Heart right ventricle (tissue), 16 donors: ENCODE data around the gene PIGV. TPM values are rescaled to one million over a fixed set of nuclear protein-coding genes. Genes with fewer than 3 reads are reported as not detected.
A peak's percentile ranks its signal among the peaks of the same experiment; 100 is the strongest.

ENCODE experiments used
- ATAC-seq, 8 donors: fragments of 200-7000 bp; cut with Tn5 transposase; one replicate each; pipeline ENCODE4 v1.9.1; 2020; ENCODE audit warnings: mild to moderate bottlenecking in 8 of 8, moderate library complexity in 8 of 8, moderate number of reproducible peaks in 1 of 8
- DNase-seq, 2 donors: peaks; one replicate each; pipeline ENCODE4 v3.0.0-alpha.2; 2020
- H3K27ac ChIP-seq, 10 donors: fragments of 200-600 bp; sonication (generic) in 2 of 10; one replicate each; pipeline versions ENCODE4 v1.5.0 to v1.8.0; 2020 to 2022; ENCODE audit warnings: mild to moderate bottlenecking in 3 of 10
- H3K27me3 ChIP-seq, 7 donors: fragments of 200-600 bp; one replicate each; pipeline ENCODE4 v1.8.0; 2021 to 2022; ENCODE audit warnings: mild to moderate bottlenecking in 2 of 7
- H3K36me3 ChIP-seq, 9 donors: fragments of 200-600 bp; sonication (generic) in 1 of 9; one replicate each; pipeline versions ENCODE4 v1.5.0 to v1.8.0; 2020 to 2022; ENCODE audit warnings: mild to moderate bottlenecking in 2 of 9
- H3K4me1 ChIP-seq, 9 donors: fragments of 200-600 bp; sonication (generic) in 1 of 9; one replicate each; pipeline versions ENCODE4 v1.5.0 to v1.8.0; 2020 to 2022; ENCODE audit warnings: mild to moderate bottlenecking in 4 of 9
- H3K4me3 ChIP-seq, 10 donors: fragments of 200-600 bp; sonication (generic) in 2 of 10; one replicate each; pipeline versions ENCODE4 v1.5.0 to v1.8.0; 2020 to 2022; ENCODE audit warnings: mild to moderate bottlenecking in 7 of 10, moderate library complexity in 2 of 10
- H3K9me3 ChIP-seq, 11 donors: fragments of 200-600 bp in 10 of 11; sonication (generic) in 2 of 11; one replicate each; pipeline versions ENCODE4 v1.5.0 to v1.8.0; 2013 to 2022; ENCODE audit warnings: mild to moderate bottlenecking in 2 of 11, control low read depth in 1 of 11, moderate library complexity in 1 of 11
- WGBS, 2 donors: extraction: QIAGEN DNeasy Blood & Tissue Kit; methylation state at CpG; one replicate each; pipeline ENCODE4 v1.1.7; 2013; ENCODE audit warnings: inconsistent platforms in 1 of 2; 5-methylcytosine and 5-hydroxymethylcytosine counted together
- intact Hi-C, 10 donors: fragments of 100-400 bp; cut with DNase I; formaldehyde crosslinking; loops; one replicate each; pipeline versions ENCODE4 v1.11.1 to v1.14.2; 2022
- polyA plus RNA-seq, 2 donors: library from polyadenylated mRNA; stranded (reverse); fragments of 200-250 nt; gene quantifications; one replicate each; pipeline ENCODE4 v1.2.3, GENCODE V29; 2013
- total RNA-seq, 10 donors: library from RNA; stranded (reverse); fragmentation: NEBNext Ultra II Directional in 3 of 10; extraction: Animal tissue kit (Norgen Biotek cat#: 25700) in 3 of 10; gene quantifications; one replicate each; pipeline versions ENCODE4 v1.2.1 to v1.2.4, GENCODE V29; 2021 to 2023
- TF ChIP-seq, protein P1 (sequence below), 9 donors: fragments of 200-600 bp; sonication (generic) in 2 of 9; IDR thresholded peaks; one replicate each; pipeline versions ENCODE4 v1.5.0 to v1.8.0; 2021 to 2022; ENCODE audit warnings: antibody characterized with exemption in 9 of 9, mild to moderate bottlenecking in 5 of 9, moderate library complexity in 1 of 9
- donor health status: Arrhythmogenic right ventricular cardiomyopathy.
- donor health status: ischemic (EF 13 %, LVEDD 7.1; RV severe dilation, severe dysfunction).
- donor health status: healthy with polysubstance abuse.
- donor health status: DM: no; HTN: yes; CAD: no.
- donor health status: DM: no; HTN: no; CAD: no.
- donor health status: ischemic (EF 25% LVEDD 6.9; RV normal size, moderate dysfunction).
- donor health status: ischemic (EF 25% LVEDD 5.7; RV mildly dilated, moderate dysfunction).
- donor health status: healthy.
- donor health status: DM: yes; HTN: yes; CAD: no.
- donor health status: Ischemic cardiomyopathy.
- donor health status: ischemic (EF 35%, LVEDD 5.7; RV mildly dilated, moderate dysfunction).
- donor health status: nonischemic (EF 11% LVEDD 7.7; RV severe dilation, severe dysfunction).
- donor health status: DM: yes; HTN: yes; CAD: no.
- donor health status: PGD.
- donor health status: ischemic (EF 29% LVEDD 5.4; RV normal size, mild dysfunction).
- donor health status: nonischemic (EF 23%, LVEDD 6.1; RV moderate dilation, normal function).

PIGV gene
- total and polyA plus RNA-seq, 12 donors, result 2.7 to 7.5 (median 4.1) TPM

DNA sequence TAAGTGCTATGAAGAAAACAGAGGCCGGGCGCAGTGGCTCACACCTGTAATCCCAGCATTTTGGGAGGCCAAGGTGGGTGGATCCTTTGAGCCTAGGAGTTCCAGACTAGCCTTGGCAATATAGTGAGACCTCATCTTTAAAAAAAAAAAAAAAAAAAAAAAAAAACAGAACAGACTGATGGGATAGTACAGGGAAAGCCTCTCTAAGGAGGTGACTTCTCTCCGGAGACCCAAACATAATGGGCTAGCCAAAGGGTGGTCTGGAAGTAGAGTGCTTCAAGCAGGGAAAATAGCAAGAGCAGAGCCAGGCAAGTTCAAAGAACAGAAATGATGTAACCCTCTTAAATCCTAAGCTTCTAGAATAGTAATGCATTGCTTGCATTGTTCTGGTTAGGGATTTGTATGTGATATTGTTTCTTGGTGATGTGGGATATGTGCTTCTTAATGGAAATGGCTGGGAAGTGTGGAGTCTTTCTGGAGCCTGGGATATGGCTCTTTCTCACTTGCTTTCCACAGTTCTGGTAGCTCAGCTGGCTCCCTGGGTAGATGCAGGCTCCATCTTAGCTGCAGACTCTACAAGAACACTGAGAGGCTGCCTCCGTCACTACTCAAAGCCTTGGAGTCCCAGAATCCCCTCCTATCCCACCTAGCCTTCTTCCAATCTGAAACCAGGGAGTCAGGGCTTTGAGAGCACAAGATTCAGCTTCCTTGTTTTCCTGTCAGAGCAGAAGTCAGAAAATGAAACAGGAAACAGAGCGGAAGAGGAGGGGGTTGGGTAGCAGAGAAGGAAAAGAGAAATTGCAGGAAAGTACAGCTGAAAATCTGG lies 1.9 kb upstream of the PIGV start:
- Histone ChIP-seq H3K9me3 (no peaks in the 10 kb centered on the region), H3K27me3 (no peaks in the 10 kb centered on the region), H3K27ac (peak overlapping the region; percentile 97 to 100 (median 99)), H3K4me3 (peak overlapping the region in 4 of 10 donors; percentile 12 to 82 (median 48)), H3K36me3 (peaks cover 0 to 24% (median 0%) of the 10 kb centered on the region in 9 donors), H3K4me1 (peaks cover 25 to 91% (median 80%) of the 10 kb centered on the region in 9 donors)
- ATAC-seq (no peak), DNase-seq (peak in 1 of 2 donors; percentile 51)
- TF ChIP-seq, protein P1, sequence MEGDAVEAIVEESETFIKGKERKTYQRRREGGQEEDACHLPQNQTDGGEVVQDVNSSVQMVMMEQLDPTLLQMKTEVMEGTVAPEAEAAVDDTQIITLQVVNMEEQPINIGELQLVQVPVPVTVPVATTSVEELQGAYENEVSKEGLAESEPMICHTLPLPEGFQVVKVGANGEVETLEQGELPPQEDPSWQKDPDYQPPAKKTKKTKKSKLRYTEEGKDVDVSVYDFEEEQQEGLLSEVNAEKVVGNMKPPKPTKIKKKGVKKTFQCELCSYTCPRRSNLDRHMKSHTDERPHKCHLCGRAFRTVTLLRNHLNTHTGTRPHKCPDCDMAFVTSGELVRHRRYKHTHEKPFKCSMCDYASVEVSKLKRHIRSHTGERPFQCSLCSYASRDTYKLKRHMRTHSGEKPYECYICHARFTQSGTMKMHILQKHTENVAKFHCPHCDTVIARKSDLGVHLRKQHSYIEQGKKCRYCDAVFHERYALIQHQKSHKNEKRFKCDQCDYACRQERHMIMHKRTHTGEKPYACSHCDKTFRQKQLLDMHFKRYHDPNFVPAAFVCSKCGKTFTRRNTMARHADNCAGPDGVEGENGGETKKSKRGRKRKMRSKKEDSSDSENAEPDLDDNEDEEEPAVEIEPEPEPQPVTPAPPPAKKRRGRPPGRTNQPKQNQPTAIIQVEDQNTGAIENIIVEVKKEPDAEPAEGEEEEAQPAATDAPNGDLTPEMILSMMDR (IDR thresholded peaks at IDR 0.05), result no peak
- WGBS, 2 donors, result 63 to 78% methylated on average over 5 of the region's 5 CpGs
- intact Hi-C loops, result loop anchor here in 6 of 10 donors (2.0 to 10.0 kb wide), 7 partner anchors 34 to 109 kb away; partner anchors contain the start of gene ARID1A (in 1 of the 6)

DNA sequence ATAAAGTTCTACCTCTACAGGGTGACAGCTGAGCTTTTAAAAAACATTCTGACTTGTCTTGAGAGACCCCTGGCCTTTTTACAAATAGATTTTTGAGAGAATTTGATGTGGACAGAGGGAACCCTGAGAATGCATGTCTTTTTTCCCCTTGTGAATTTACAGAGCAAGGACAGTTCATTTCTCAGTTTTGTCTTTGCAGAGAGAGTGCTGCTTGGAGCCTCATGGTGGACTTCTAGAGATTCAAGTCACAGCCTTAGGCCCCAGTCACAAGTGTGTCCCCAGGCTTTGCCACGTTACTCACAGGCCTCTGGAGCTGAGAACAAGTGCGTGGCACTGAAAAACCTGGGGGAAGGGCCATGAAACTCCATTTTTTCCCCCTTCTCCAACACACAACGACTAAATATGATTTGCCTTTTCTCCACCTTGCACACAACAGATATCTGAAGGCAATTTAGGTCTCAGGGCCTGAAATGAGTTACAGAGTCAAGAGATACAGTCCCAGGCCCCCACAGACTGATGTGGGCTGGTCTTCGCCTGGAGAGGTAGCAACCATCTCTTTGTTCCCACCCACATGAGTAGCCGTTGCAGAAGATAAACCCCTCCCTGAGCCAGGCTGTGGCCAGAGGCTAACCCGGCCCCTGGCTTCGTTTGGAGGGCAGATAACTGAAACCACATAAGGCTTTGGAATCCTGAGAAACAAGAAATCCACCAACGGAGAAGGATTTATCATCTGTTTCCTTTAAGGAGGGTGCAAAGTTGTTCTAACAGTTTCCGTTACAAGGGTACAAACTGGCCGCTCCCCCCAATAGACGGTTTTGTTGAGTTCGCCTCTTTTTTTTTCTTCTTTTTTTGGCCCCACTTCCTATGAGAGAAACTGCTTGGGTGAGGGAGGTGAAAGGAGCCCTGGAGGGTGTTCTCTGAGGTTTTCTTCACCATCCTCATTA lies 1.0 kb upstream of the PIGV start:
- peak; percentile 23 to 64 (median 49) for ATAC-seq
- intact Hi-C loops, result loop anchor here in 6 of 10 donors (2.0 to 10.0 kb wide), 7 partner anchors 34 to 109 kb away; partner anchors contain the start of gene ARID1A (in 1 of the 6)
- TF ChIP-seq, protein P1 (IDR thresholded peaks at IDR 0.05), result no peak
- WGBS, 2 donors, result 6 to 7% methylated on average over 12 of the region's 12 CpGs
- peak; percentile 67 to 74 for DNase-seq
- H3K27me3 ChIP-seq, result no peaks in the 10 kb centered on the region
- H3K4me3 ChIP-seq, result peak overlapping the region; percentile 57 to 83 (median 70)
- H3K27ac ChIP-seq, result peak overlapping the region; percentile 97 to 100 (median 99)
- peaks cover 0 to 15% (median 0%) of the 10 kb centered on the region in 9 donors for H3K36me3 ChIP-seq
- no peaks in the 10 kb centered on the region for H3K9me3 ChIP-seq
- H3K4me1 ChIP-seq, result peaks cover 25 to 92% (median 82%) of the 10 kb centered on the region in 9 donors

DNA sequence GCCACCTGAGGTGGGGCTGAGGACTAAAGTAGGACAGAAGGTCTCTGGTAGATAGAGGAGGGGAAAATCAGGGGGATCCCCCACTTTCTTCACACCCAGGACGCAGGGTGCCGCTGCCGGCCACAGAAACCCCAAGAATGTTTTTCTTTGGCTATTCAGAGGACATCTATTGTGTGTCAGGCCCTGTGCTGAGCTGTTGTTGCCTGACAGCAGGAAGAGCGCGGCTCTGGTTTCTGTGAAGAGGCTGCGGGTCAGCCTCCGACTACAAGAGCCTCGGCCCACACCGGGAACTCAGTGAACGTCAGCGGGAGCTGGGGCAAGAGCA lies 407 bp upstream of the PIGV start:
- peak overlapping the region; percentile 97 to 100 (median 99) for H3K27ac ChIP-seq
- intact Hi-C loops, result loop anchor here in 6 of 10 donors (2.0 to 10.0 kb wide), 7 partner anchors 35 to 110 kb away; partner anchors contain the start of gene ARID1A (in 1 of the 6)
- H3K9me3 ChIP-seq, result no peaks in the 10 kb centered on the region
- DNase-seq (peak in 1 of 2 donors; percentile 12), ATAC-seq (peak; percentile 0 to 25 (median 5))
- H3K4me3 ChIP-seq, result peak overlapping the region; percentile 57 to 83 (median 70)
- peaks cover 25 to 89% (median 79%) of the 10 kb centered on the region in 9 donors for H3K4me1 ChIP-seq
- WGBS, 2 donors, result 1 to 2% methylated on average over 11 of the region's 11 CpGs
- H3K27me3 ChIP-seq, result no peaks in the 10 kb centered on the region
- TF ChIP-seq, protein P1 (IDR thresholded peaks at IDR 0.05), result no peak
- peaks cover 0 to 9% (median 0%) of the 10 kb centered on the region in 9 donors for H3K36me3 ChIP-seq

DNA sequence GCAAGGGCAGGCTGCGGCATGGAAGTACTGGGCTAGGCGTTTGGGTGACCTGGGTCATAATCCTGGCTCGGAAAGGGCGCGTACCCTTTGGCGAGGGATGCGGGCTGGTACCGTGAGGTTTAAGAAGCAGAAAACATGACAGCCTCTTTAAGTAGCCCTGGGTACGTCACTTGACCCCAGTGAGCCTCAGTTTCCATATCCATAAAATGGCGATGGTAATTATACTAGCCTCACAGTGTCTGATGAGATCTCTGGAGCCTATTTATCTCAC lies 700 bp downstream of the PIGV start:
- WGBS, 2 donors, result 4 to 5% methylated on average over 10 of the region's 10 CpGs
- no peaks in the 10 kb centered on the region for H3K27me3 ChIP-seq
- peak overlapping the region; percentile 57 to 83 (median 70) for H3K4me3 ChIP-seq
- intact Hi-C loops, result loop anchor here in 9 of 10 donors (2.0 to 10.0 kb wide), 7 partner anchors 36 to 186 kb away; partner anchors contain the start of gene ARID1A (in 2 of the 9)
- TF ChIP-seq, protein P1 (IDR thresholded peaks at IDR 0.05), result no peak
- no peaks in the 10 kb centered on the region for H3K9me3 ChIP-seq
- peak overlapping the region; percentile 97 to 100 (median 99) for H3K27ac ChIP-seq
- peaks cover 0 to 10% (median 0%) of the 10 kb centered on the region in 9 donors for H3K36me3 ChIP-seq
- DNase-seq (no peak), ATAC-seq (peak in 2 of 8 donors; percentile 0 to 2)
- peaks cover 24 to 78% (median 68%) of the 10 kb centered on the region in 9 donors for H3K4me1 ChIP-seq
